Measurements from ENCODE around the gene CHN2. TPM values are rescaled to one million over a fixed set of nuclear protein-coding genes. Genes with fewer than 3 reads are reported as not detected.

CHN2 gene
- total RNA-seq, 1 experiment from 2014 or later: 61.2 TPM

- Histone ChIP-seq H3K27me3 (replicated peaks; ENCODE audit: insufficient read depth, low read depth, low read length, poor library complexity) (no peaks in the 10 kb centered on the region), H3K4me3 (ENCODE audit: low read depth, low read length, poor library complexity, severe bottlenecking) (no peak overlapping the region), H3K9me3 (ENCODE audit: low read depth, low read length, poor library complexity, severe bottlenecking) (no peaks in the 10 kb centered on the region), H3K36me3 (ENCODE audit: insufficient read depth, low read length, poor library complexity, severe bottlenecking) (no peaks in the 10 kb centered on the region), H3K27ac (ENCODE audit: low read depth, low read length, poor library complexity, severe bottlenecking) (no peak overlapping the region), H3K4me1 (ENCODE audit: insufficient read depth, low read length, poor library complexity, severe bottlenecking) (no peaks in the 10 kb centered on the region)
- ChIA-PET POLR2A (ENCODE audit: low non-redundant PET) (no interaction called here), CTCF (no interaction called here)
- DNase-seq (ENCODE audit: low spot score): no peak
- intact Hi-C loops (cut with micrococcal nuclease; ENCODE audit: unreplicated experiment): no loop called here
- TF ChIP-seq CTCF (conservative IDR thresholded peaks at IDR 0.05; ENCODE audit: low read depth, low read length) (no peak), EZH2 (IDR thresholded peaks at IDR 0.05; ENCODE audit: borderline replicate concordance, low read depth, low read length, poor library complexity, severe bottlenecking) (no peak)
- BruUV-seq (replicated peaks): no TSS peak
Observed at GRCh38 chr7:29247963-29248236, 53.3 kb downstream of the CHN2 start.

DNA sequence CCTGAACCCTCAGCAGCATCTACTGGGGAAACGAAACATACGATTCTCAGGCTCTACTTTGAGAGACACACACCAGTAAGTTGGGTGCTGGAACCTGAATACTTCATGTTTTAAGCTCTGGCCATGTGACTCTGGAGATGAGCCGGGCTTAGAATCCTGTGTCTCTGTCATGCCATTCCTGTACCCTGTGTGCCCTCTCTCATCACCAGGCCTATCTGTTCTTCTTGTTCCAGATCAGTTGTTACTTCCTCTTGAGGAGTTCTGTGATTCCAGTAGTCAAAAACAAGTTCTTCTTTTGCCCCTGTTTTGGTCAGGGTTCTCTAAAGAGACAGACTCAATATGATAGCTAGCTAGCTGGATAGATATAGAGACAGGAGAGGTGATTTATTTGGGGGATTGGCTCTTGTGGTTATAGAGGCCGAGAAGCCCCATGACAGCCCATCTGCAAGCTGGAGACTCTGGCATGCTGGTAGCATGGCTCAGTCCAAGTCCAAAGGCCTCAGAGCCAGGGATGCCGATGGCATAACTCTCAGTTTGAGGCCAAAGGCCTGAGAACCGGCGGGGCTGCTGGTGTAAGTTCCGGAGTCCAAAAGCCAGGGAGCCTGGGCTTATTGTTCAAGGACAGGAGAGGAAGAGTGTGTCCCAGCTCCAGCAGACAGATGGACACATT lies 54.3 kb downstream of the CHN2 start:
- no TSS peak for BruUV-seq (replicated peaks)
- ChIA-PET POLR2A (ENCODE audit: low non-redundant PET) (interaction anchor here (0.5 kb wide), 1 partner anchor 766 kb away, joined by 3 read pairs; no protein-coding TSS in a partner anchor), CTCF (no interaction called here)
- no peaks in the 10 kb centered on the region for H3K27me3 ChIP-seq (replicated peaks; ENCODE audit: insufficient read depth, low read depth, low read length, poor library complexity)
- no peaks in the 10 kb centered on the region for H3K9me3 ChIP-seq (ENCODE audit: low read depth, low read length, poor library complexity, severe bottlenecking)
- no peak for TF ChIP-seq CTCF (conservative IDR thresholded peaks at IDR 0.05; ENCODE audit: low read depth, low read length)
- no peak for TF ChIP-seq EZH2 (IDR thresholded peaks at IDR 0.05; ENCODE audit: borderline replicate concordance, low read depth, low read length, poor library complexity, severe bottlenecking)
- intact Hi-C loops (cut with micrococcal nuclease; ENCODE audit: unreplicated experiment): no loop called here
- no peak overlapping the region for H3K4me3 ChIP-seq (ENCODE audit: low read depth, low read length, poor library complexity, severe bottlenecking)
- no peaks in the 10 kb centered on the region for H3K4me1 ChIP-seq (ENCODE audit: insufficient read depth, low read length, poor library complexity, severe bottlenecking)
- peak overlapping the region; percentile 35 for H3K27ac ChIP-seq (ENCODE audit: low read depth, low read length, poor library complexity, severe bottlenecking)
- no peaks in the 10 kb centered on the region for H3K36me3 ChIP-seq (ENCODE audit: insufficient read depth, low read length, poor library complexity, severe bottlenecking)
- DNase-seq (ENCODE audit: low spot score): no peak

GRCh38 chr7:29249383-29249750 lies 54.8 kb downstream of the CHN2 start:
- H3K4me3 ChIP-seq (ENCODE audit: low read depth, low read length, poor library complexity, severe bottlenecking): no peak overlapping the region
- CTCF ChIA-PET: no interaction called here
- BruUV-seq (replicated peaks): no TSS peak
- H3K36me3 ChIP-seq (ENCODE audit: insufficient read depth, low read length, poor library complexity, severe bottlenecking): no peaks in the 10 kb centered on the region
- H3K27ac ChIP-seq (ENCODE audit: low read depth, low read length, poor library complexity, severe bottlenecking): peak overlapping the region; percentile 35
- no peaks in the 10 kb centered on the region for H3K4me1 ChIP-seq (ENCODE audit: insufficient read depth, low read length, poor library complexity, severe bottlenecking)
- TF ChIP-seq CTCF (conservative IDR thresholded peaks at IDR 0.05; ENCODE audit: low read depth, low read length) (no peak), EZH2 (IDR thresholded peaks at IDR 0.05; ENCODE audit: borderline replicate concordance, low read depth, low read length, poor library complexity, severe bottlenecking) (no peak)
- intact Hi-C loops (cut with micrococcal nuclease; ENCODE audit: unreplicated experiment): no loop called here
- DNase-seq (ENCODE audit: low spot score): no peak
- no peaks in the 10 kb centered on the region for H3K9me3 ChIP-seq (ENCODE audit: low read depth, low read length, poor library complexity, severe bottlenecking)
- POLR2A ChIA-PET (ENCODE audit: low non-redundant PET): no interaction called here
- no peaks in the 10 kb centered on the region for H3K27me3 ChIP-seq (replicated peaks; ENCODE audit: insufficient read depth, low read depth, low read length, poor library complexity)

All from A673 (cell line).